ENCODE data around the gene ZFR2.

GRCh38 chr19:3881272-3882040 is 12.6 kb upstream of the ZFR2 start:
- no peak for TF ChIP-seq POLR2A (IDR thresholded peaks at IDR 0.05)
- TF ChIP-seq CTCF (IDR thresholded peaks at IDR 0.05) = no peak

Data from lower leg skin (tissue), 3 donors.